H1 (cell line): ENCODE data around the gene SPATA31E1. TPM values are rescaled to one million over a fixed set of nuclear protein-coding genes. Genes with fewer than 3 reads are reported as not detected.

Experiments
- CTCF ChIA-PET: fragments of 300-600 bp; sonication (Branson Sonifier 250); formaldehyde crosslinking; loops from one replicate; lab custom pipeline; 2021; ENCODE audit not compliant: partially characterized antibody; lab: Charles Lee
- POLR2A ChIA-PET: fragments of 300-600 bp; sonication (Branson Sonifier 250); formaldehyde crosslinking; loops from one replicate; lab custom pipeline; 2021; ENCODE audit warnings: inconsistent platforms; ENCODE audit not compliant: partially characterized antibody; lab: Charles Lee
- DNase-seq, 2 experiments: peaks; one replicate each; pipeline versions ENCODE4 v3.0.0 to v3.0.0-alpha.2; 2010 to 2022; ENCODE audit warnings: low spot score in 2 of 2, low read depth in 1 of 2, mixed read lengths in 1 of 2
- FAIRE-seq: peaks from 2 replicates; lab custom pipeline; 2011; peaks lifted over from hg19 to GRCh38; lab: Jason Lieb, UNC
- H2AFZ ChIP-seq: 2 replicates; pipeline ENCODE4 v1.8.1; 2012; ENCODE audit warnings: low read length, inconsistent platforms
- H2AK5ac ChIP-seq: 2 replicates; pipeline ENCODE4 v1.6.1; 2013; ENCODE audit warnings: low read depth, low read length
- H2BK120ac ChIP-seq: replicated peaks from 2 replicates; pipeline ENCODE3; 2013; ENCODE audit warnings: low read depth, low read length, inconsistent platforms
- H2BK12ac ChIP-seq: 2 replicates; pipeline ENCODE4 v1.6.1; 2013; ENCODE audit warnings: low read depth, low read length
- H2BK15ac ChIP-seq: 2 replicates; pipeline ENCODE4 v1.6.1; 2013; ENCODE audit warnings: low read length
- H2BK20ac ChIP-seq: 2 replicates; pipeline ENCODE4 v1.6.1; 2013; ENCODE audit warnings: low read length
- H2BK5ac ChIP-seq: 2 replicates; pipeline ENCODE4 v1.6.1; 2013; ENCODE audit warnings: low read depth, low read length
- H3K14ac ChIP-seq: 2 replicates; pipeline ENCODE4 v1.6.1; 2013; ENCODE audit warnings: inconsistent platforms; ENCODE audit not compliant: insufficient read length
- H3K18ac ChIP-seq: 2 replicates; pipeline ENCODE4 v1.6.1; 2013; ENCODE audit warnings: low read length; ENCODE audit errors: extremely low read depth
- H3K23ac ChIP-seq: 2 replicates; pipeline ENCODE4 v1.6.1; 2013; ENCODE audit warnings: inconsistent platforms; ENCODE audit not compliant: insufficient read length
- H3K23me2 ChIP-seq: 2 replicates; pipeline ENCODE4 v1.6.1; 2013; ENCODE audit warnings: low read depth, low read length
- H3K27ac ChIP-seq: 2 replicates; pipeline ENCODE4 v1.6.1; 2011; ENCODE audit warnings: low read depth, low read length, inconsistent platforms
- H3K27me3 ChIP-seq, 4 experiments: replicated peaks in 1 of 4; 1 replicate in 1 of 4; 2 replicates in 3 of 4; pipeline versions ENCODE4 v1.6.1 to v1.8.1; 2011 to 2013; ENCODE audit warnings: low read length in 3 of 4, mild to moderate bottlenecking in 3 of 4, inconsistent platforms in 2 of 4, mixed read lengths in 2 of 4, moderate library complexity in 1 of 4; ENCODE audit not compliant: control insufficient read depth in 3 of 4, insufficient read depth in 3 of 4; ENCODE audit errors: extremely low read depth in 1 of 4
- H3K36me3 ChIP-seq, 4 experiments: 2 replicates each; pipeline versions ENCODE4 v1.6.1 to v1.8.1; 2011 to 2013; ENCODE audit warnings: mild to moderate bottlenecking in 4 of 4, low read length in 3 of 4, moderate library complexity in 2 of 4, control low read depth in 1 of 4, inconsistent platforms in 1 of 4; ENCODE audit not compliant: insufficient read depth in 4 of 4, control insufficient read depth in 2 of 4
- H3K4ac ChIP-seq: replicated peaks from 2 replicates; pipeline ENCODE3; 2013; ENCODE audit warnings: low read length, low read depth, mixed read lengths, inconsistent platforms; ENCODE audit not compliant: insufficient read length
- H3K4me1 ChIP-seq, 4 experiments: replicated peaks in 1 of 4; 1 replicate in 1 of 4; 2 replicates in 3 of 4; pipeline versions ENCODE4 v1.6.1 to v1.8.1; 2011 to 2013; ENCODE audit warnings: low read length in 3 of 4, inconsistent platforms in 2 of 4, mixed read lengths in 1 of 4; ENCODE audit not compliant: insufficient read depth in 4 of 4, control insufficient read depth in 3 of 4
- H3K4me2 ChIP-seq, 2 experiments: 2 replicates each; pipeline versions ENCODE4 v1.6.1 to v1.8.1; 2011 to 2013; ENCODE audit warnings: low read depth in 2 of 2, low read length in 2 of 2, control low read depth in 1 of 2, inconsistent platforms in 1 of 2, mild to moderate bottlenecking in 1 of 2; ENCODE audit not compliant: insufficient read depth in 1 of 2
- H3K4me3 ChIP-seq, 4 experiments: fragments of 200-600, 300-600 bp in 1 of 4; sonication (generic), shearing (Covaris generic), sonication (Bioruptor Twin) in 1 of 4; 2 replicates each; pipeline versions ENCODE4 v1.5.1 to v1.8.1; 2011 to 2016; ENCODE audit warnings: low read length in 4 of 4, low read depth in 3 of 4, control low read depth in 2 of 4, inconsistent platforms in 2 of 4, mild to moderate bottlenecking in 2 of 4, mixed read lengths in 1 of 4, moderate library complexity in 1 of 4; ENCODE audit not compliant: insufficient read depth in 2 of 4; ENCODE audit errors: extremely low read depth in 1 of 4
- H3K56ac ChIP-seq: replicated peaks from 2 replicates; pipeline ENCODE3; 2013; ENCODE audit warnings: low read depth, mild to moderate bottlenecking, mixed read lengths, low read length, inconsistent platforms; ENCODE audit not compliant: insufficient read length
- H3K79me1 ChIP-seq: 2 replicates; pipeline ENCODE4 v1.6.1; 2013; ENCODE audit warnings: low read depth, low read length, control low read depth
- H3K79me2 ChIP-seq, 2 experiments: 2 replicates each; pipeline versions ENCODE4 v1.6.1 to v1.8.1; 2012 to 2013; ENCODE audit warnings: low read length in 2 of 2, mild to moderate bottlenecking in 2 of 2, inconsistent platforms in 1 of 2; ENCODE audit not compliant: insufficient read depth in 2 of 2, control insufficient read depth in 1 of 2
- H3K9ac ChIP-seq, 4 experiments: replicated peaks in 1 of 4; 1 replicate in 1 of 4; 2 replicates in 3 of 4; pipeline versions ENCODE4 v1.6.1 to v1.8.1; 2011 to 2013; ENCODE audit warnings: low read depth in 3 of 4, low read length in 3 of 4, control low read depth in 2 of 4, mild to moderate bottlenecking in 2 of 4, moderate library complexity in 2 of 4, inconsistent platforms in 1 of 4; ENCODE audit errors: extremely low read depth in 1 of 4
- H3K9me3 ChIP-seq, 2 experiments: 2 replicates each; pipeline versions ENCODE4 v1.6.1 to v1.8.1; 2012 to 2013; ENCODE audit warnings: mild to moderate bottlenecking in 2 of 2, moderate library complexity in 2 of 2, control low read depth in 1 of 2, inconsistent platforms in 1 of 2, low read depth in 1 of 2, low read length in 1 of 2, mixed read lengths in 1 of 2; ENCODE audit not compliant: insufficient read depth in 2 of 2
- H4K20me1 ChIP-seq, 2 experiments: replicated peaks in 1 of 2; 2 replicates each; pipeline versions ENCODE3 to v1.8.1; 2011 to 2013; ENCODE audit warnings: inconsistent platforms in 2 of 2, low read length in 2 of 2, mild to moderate bottlenecking in 1 of 2; ENCODE audit not compliant: insufficient read depth in 2 of 2, control insufficient read depth in 1 of 2
- H4K5ac ChIP-seq: 2 replicates; pipeline ENCODE4 v1.6.1; 2013; ENCODE audit warnings: low read length, low read depth, mixed read lengths, inconsistent platforms; ENCODE audit not compliant: insufficient read length
- H4K8ac ChIP-seq: 2 replicates; pipeline ENCODE4 v1.8.0; 2013; ENCODE audit warnings: mild to moderate bottlenecking, moderate library complexity, low read length, inconsistent platforms; ENCODE audit not compliant: insufficient read depth; ENCODE audit errors: extremely low read depth
- H4K91ac ChIP-seq: replicated peaks from 2 replicates; pipeline ENCODE3; 2013; ENCODE audit warnings: low read length, mixed read lengths, inconsistent platforms; ENCODE audit not compliant: insufficient read length
- BACH1 ChIP-seq: IDR thresholded peaks from 2 replicates; pipeline ENCODE4 v1.6.1; 2012; ENCODE audit warnings: low read length, improper control_type of control experiment
- GABPA ChIP-seq: IDR thresholded peaks from 2 replicates; pipeline ENCODE4 v1.6.1; 2011; ENCODE audit warnings: mild to moderate bottlenecking, low read length, moderate library complexity, borderline replicate concordance; ENCODE audit not compliant: insufficient read depth
- HDAC2 ChIP-seq, 2 experiments: fragments of 300-600 bp in 1 of 2; sonication (generic) in 1 of 2; IDR thresholded peaks; 2 replicates each; pipeline ENCODE4 v1.6.1; 2011 to 2012; ENCODE audit warnings: low read depth in 2 of 2, low read length in 2 of 2, mild to moderate bottlenecking in 2 of 2, moderate library complexity in 2 of 2, borderline replicate concordance in 1 of 2, inconsistent platforms in 1 of 2
- HDAC6 ChIP-seq: IDR thresholded peaks from one replicate; pipeline ENCODE4 v1.7.1; 2012; ENCODE audit warnings: low read depth, mild to moderate bottlenecking, inconsistent platforms, low read length, moderate library complexity
- KDM4A ChIP-seq: IDR thresholded peaks from one replicate; pipeline ENCODE4 v1.7.1; 2012; ENCODE audit warnings: low read depth, mild to moderate bottlenecking, moderate library complexity, low read length, inconsistent platforms; ENCODE audit not compliant: severe bottlenecking
- KDM5A ChIP-seq: fragments of 200-600 bp; IDR thresholded peaks from 2 replicates; pipeline ENCODE4 v1.7.1; 2012; ENCODE audit warnings: mild to moderate bottlenecking, low read length, inconsistent platforms, mixed read lengths
- NRF1 ChIP-seq: IDR thresholded peaks from 2 replicates; pipeline ENCODE4 v1.6.1; 2011; ENCODE audit warnings: mild to moderate bottlenecking, low read depth, low read length, improper control_type of control experiment
- RBBP5 ChIP-seq: IDR thresholded peaks from 2 replicates; pipeline ENCODE4 v1.7.1; 2012; ENCODE audit warnings: low read depth, mild to moderate bottlenecking, inconsistent platforms, low read length, moderate library complexity, borderline replicate concordance
- RFX5 ChIP-seq: IDR thresholded peaks from 2 replicates; pipeline ENCODE4 v1.6.1; 2011; ENCODE audit warnings: low read depth, low read length, improper control_type of control experiment, borderline replicate concordance
- SIRT6 ChIP-seq: IDR thresholded peaks from one replicate; pipeline ENCODE4 v1.7.1; 2012; ENCODE audit warnings: low read length, inconsistent platforms
- SRF ChIP-seq: IDR thresholded peaks from 2 replicates; pipeline ENCODE4 v1.6.1; 2011; ENCODE audit warnings: mild to moderate bottlenecking, low read depth, low read length, moderate library complexity
- ZNF274 ChIP-seq: IDR thresholded peaks from 2 replicates; pipeline ENCODE4 v1.7.0; 2012; ENCODE audit warnings: low read length, borderline replicate concordance; ENCODE audit errors: extremely low read depth
- WGBS, 2 experiments: shearing (Covaris generic) in 1 of 2; methylation state at CpG; one replicate each; pipeline versions ENCODE4 v1.1.6 to v1.1.7; 2013 to 2015; ENCODE audit warnings: low lambda C conversion rate in 2 of 2, mixed read lengths in 2 of 2, inconsistent platforms in 1 of 2, low coverage in 1 of 2, missing lambda C conversion rate in 1 of 2; ENCODE audit not compliant: insufficient replicate concordance in 2 of 2, insufficient coverage in 1 of 2, insufficient read length in 1 of 2; ENCODE audit errors: extremely low coverage in 1 of 2, missing lambda C conversion rate in 1 of 2; 5-methylcytosine and 5-hydroxymethylcytosine counted together
- polyA plus RNA-seq, 7 experiments: library from polyadenylated mRNA; depleted of rRNA in 3 of 7; stranded (reverse) in 5 of 7; unstranded in 2 of 7; fragments of >200 nt in 5 of 7; fragments of 200-250 nt in 2 of 7; gene quantifications; 1 replicate in 5 of 7; 2 replicates in 1 of 7; 4 replicates in 1 of 7; pipeline versions ENCODE4 v1.2.1 to v1.2.3, GENCODE V29; 2011 to 2013; ENCODE audit warnings: missing spikeins in 2 of 7, mixed read lengths in 2 of 7
- total RNA-seq: library from RNA; stranded (reverse); fragmentation: NEBNext Ultra II Directional; extraction: Animal tissue kit (Norgen Biotek cat#: 25700); gene quantifications from 2 replicates; pipeline ENCODE4 v1.2.1, GENCODE V29; 2021

SPATA31E1 gene
- total and polyA plus RNA-seq, 2 of the 8 experiments (the other 6 are each of a cell fraction or from before 2014, with no cell fraction given) = 0.05 to 0.09 TPM

- H3K27me3 ChIP-seq = no peaks in the 10 kb centered on the region; a peak in 1 of 7 replicates
- H2BK15ac ChIP-seq = peak overlapping the region; percentile 46; the same call in 1 of the 2 replicates
- H2AK5ac ChIP-seq = no peak overlapping the region
- DNase-seq (no peak), FAIRE-seq (no peak)
- no peak overlapping the region for H3K18ac ChIP-seq
- no peak overlapping the region for H3K23ac ChIP-seq
- WGBS, 2 experiments = 85% methylated on average over 3 of the region's 3 CpGs; no CpG with 5 or more reads in 1 of the 2 experiments
- no peaks in the 10 kb centered on the region for H3K79me2 ChIP-seq
- H2BK120ac ChIP-seq = no peak overlapping the region
- TF ChIP-seq GABPA (no peak), NRF1 (no peak), HDAC6 (no peak), RFX5 (no peak), SIRT6 (no peak), KDM5A (no peak), RBBP5 (no peak), BACH1 (no peak), KDM4A (no peak), SRF (no peak), HDAC2 (IDR thresholded peaks at IDR 0.05; ENCODE audit: borderline replicate concordance in 1 of 2, low read depth in 2 of 2, low read length in 2 of 2) (no peak), ZNF274 (no peak)
- CTCF ChIA-PET = no interaction called here
- H3K9ac ChIP-seq = no peak overlapping the region
- POLR2A ChIA-PET = no interaction called here
- H3K36me3 ChIP-seq = no peaks in the 10 kb centered on the region
- H3K9me3 ChIP-seq = peaks cover 5 to 19% of the 10 kb centered on the region in 2 experiments; a peak in 1 of 4 replicates
- no peak overlapping the region for H2AFZ ChIP-seq
- H3K14ac ChIP-seq = no peak overlapping the region
- peaks cover 0 to 5% (median 0%) of the 10 kb centered on the region in 4 experiments; a peak in 3 of 7 replicates for H3K4me1 ChIP-seq
- H3K79me1 ChIP-seq = no peaks in the 10 kb centered on the region
- H3K4me2 ChIP-seq = no peak overlapping the region; a peak in 1 of 4 replicates
- H4K20me1 ChIP-seq = no peaks in the 10 kb centered on the region
- H3K27ac ChIP-seq = no peak overlapping the region
- H2BK12ac ChIP-seq = 0 out of 2 replicates have a peak overlapping the region, but pooled peaks have one; percentile 17
- no peaks in the 10 kb centered on the region for H3K23me2 ChIP-seq
- H4K5ac ChIP-seq = no peak overlapping the region
- no peak overlapping the region for H3K4ac ChIP-seq
- no peak overlapping the region for H2BK20ac ChIP-seq
- H4K8ac ChIP-seq = no peak overlapping the region
- H3K4me3 ChIP-seq = no peak overlapping the region
- H3K56ac ChIP-seq = no peak overlapping the region
- H4K91ac ChIP-seq = no peak overlapping the region
- H2BK5ac ChIP-seq = no peak overlapping the region; the same call in 1 of the 2 replicates
Observed at GRCh38 chr9:87855061-87855460, 27.6 kb upstream of the SPATA31E1 start.
